ENCODE data around the gene SLC35F1. TPM values are rescaled to one million over a fixed set of nuclear protein-coding genes. Genes with fewer than 3 reads are reported as not detected.

SLC35F1 gene
- polyA plus RNA-seq, 1 donor (not counting 4 experiments of a cell fraction or from before 2014, with no cell fraction given) = not detected

DNA sequence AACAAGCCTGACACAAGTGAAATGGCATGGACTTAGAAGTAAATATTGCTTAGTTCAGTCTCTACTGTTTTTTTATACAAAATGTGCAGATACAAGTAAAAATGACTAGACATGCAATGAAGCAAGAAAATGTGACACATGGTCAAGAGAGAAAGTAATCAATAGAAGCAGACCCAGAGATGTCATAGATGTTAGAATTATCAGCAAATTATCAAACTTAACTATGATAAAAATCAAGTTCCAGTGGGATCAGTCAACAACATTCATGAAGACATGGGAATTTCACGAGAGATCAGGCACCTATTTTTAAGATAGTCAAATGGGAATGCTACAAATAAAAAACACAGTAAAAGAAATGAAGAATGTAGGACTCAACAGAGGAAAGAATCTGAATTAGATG lies 267.0 kb downstream of the SLC35F1 start:
- H3K9me1 ChIP-seq (ENCODE audit: control insufficient read depth, extremely low read depth, insufficient read depth, low read length) = no peaks in the 10 kb centered on the region
- DNase-seq (ENCODE audit: low read depth, low spot score) = no peak
- no peaks in the 10 kb centered on the region for H3K27me3 ChIP-seq (ENCODE audit: control insufficient read depth, extremely low read depth, insufficient read depth, low read length)
- H3K9me3 ChIP-seq (ENCODE audit: control insufficient read depth, low read depth, low read length) = no peaks in the 10 kb centered on the region
- H3K79me2 ChIP-seq (ENCODE audit: control insufficient read depth, insufficient read depth, low read length) = no peaks in the 10 kb centered on the region
- no peaks in the 10 kb centered on the region for H3K4me1 ChIP-seq (ENCODE audit: control insufficient read depth, extremely low read depth, insufficient read depth, low read length)
- no peak overlapping the region for H3K27ac ChIP-seq (ENCODE audit: control insufficient read depth, insufficient read depth, low read length)
- TF ChIP-seq EZH2 (IDR thresholded peaks at IDR 0.05; ENCODE audit: low read length) = no peak
- H3K9ac ChIP-seq (ENCODE audit: control insufficient read depth, extremely low read depth, insufficient read depth, low read length) = no peak overlapping the region
- dilution Hi-C loops (cut with MboI; ENCODE audit: extremely low pct_ligation_motif_present, low sequenced_read_pairs) = no loop called here
- FAIRE-seq = no peak
- no peaks in the 10 kb centered on the region for H3K36me3 ChIP-seq (ENCODE audit: control insufficient read depth in 2 of 2, extremely low read depth in 1 of 2, insufficient read depth in 2 of 2, low read length in 2 of 2)
- no peak overlapping the region for H2AFZ ChIP-seq (ENCODE audit: control insufficient read depth, low read length)
- no peak overlapping the region for H3K4me2 ChIP-seq (ENCODE audit: control insufficient read depth, extremely low read depth, insufficient read depth, low read depth, low read length)
- H3K4me3 ChIP-seq (ENCODE audit: control insufficient read depth in 2 of 3, extremely low read depth in 1 of 3, insufficient read depth in 2 of 3, low read depth in 1 of 3, low read length in 3 of 3) = no peak overlapping the region
- H4K20me1 ChIP-seq (ENCODE audit: control insufficient read depth, extremely low read depth, insufficient read depth, low read length) = no peaks in the 10 kb centered on the region

GRCh38 chr6:118177720-118178119 lies 270.7 kb downstream of the SLC35F1 start:
- H3K27me3 ChIP-seq (ENCODE audit: control insufficient read depth, extremely low read depth, insufficient read depth, low read length) = no peaks in the 10 kb centered on the region
- no peak overlapping the region for H3K9ac ChIP-seq (ENCODE audit: control insufficient read depth, extremely low read depth, insufficient read depth, low read length)

More at GRCh38 chr6:118177720-118178119, 270.7 kb downstream of the SLC35F1 start:
- FAIRE-seq (no peak), DNase-seq (ENCODE audit: low read depth, low spot score) (no peak)
- Histone ChIP-seq H4K20me1 (ENCODE audit: control insufficient read depth, extremely low read depth, insufficient read depth, low read length) (no peaks in the 10 kb centered on the region), H3K79me2 (ENCODE audit: control insufficient read depth, insufficient read depth, low read length) (no peaks in the 10 kb centered on the region), H2AFZ (ENCODE audit: control insufficient read depth, low read length) (no peak overlapping the region), H3K4me1 (ENCODE audit: control insufficient read depth, extremely low read depth, insufficient read depth, low read length) (no peaks in the 10 kb centered on the region), H3K27ac (ENCODE audit: control insufficient read depth, insufficient read depth, low read length) (no peak overlapping the region), H3K4me3 (ENCODE audit: control insufficient read depth in 2 of 3, extremely low read depth in 1 of 3, insufficient read depth in 2 of 3, low read depth in 1 of 3, low read length in 3 of 3) (no peak overlapping the region), H3K9me1 (ENCODE audit: control insufficient read depth, extremely low read depth, insufficient read depth, low read length) (no peaks in the 10 kb centered on the region), H3K36me3 (ENCODE audit: control insufficient read depth in 2 of 2, extremely low read depth in 1 of 2, insufficient read depth in 2 of 2, low read length in 2 of 2) (no peaks in the 10 kb centered on the region), H3K9me3 (ENCODE audit: control insufficient read depth, low read depth, low read length) (no peaks in the 10 kb centered on the region), H3K4me2 (ENCODE audit: control insufficient read depth, extremely low read depth, insufficient read depth, low read depth, low read length) (no peak overlapping the region)
- TF ChIP-seq EZH2 (IDR thresholded peaks at IDR 0.05; ENCODE audit: low read length) (no peak), CTCF (optimal IDR thresholded peaks at IDR 0.05 in 1 of 3, IDR thresholded peaks at IDR 0.05 in 1 of 3, conservative IDR thresholded peaks at IDR 0.05 in 1 of 3; ENCODE audit: extremely low read depth in 1 of 3, insufficient read depth in 2 of 3, low read length in 3 of 3) (no peak)
- dilution Hi-C loops (cut with MboI; ENCODE audit: extremely low pct_ligation_motif_present, low sequenced_read_pairs) = no loop called here
